GM18505 (cell line): ENCODE results near the gene CCDC60.

Experiments used
- ATAC-seq: cut with Tn5 transposase; IDR thresholded peaks from one replicate; pipeline ENCODE4 v1.9.1; 2021; ENCODE audit not compliant: unreplicated experiment
- POLR2A ChIP-seq: IDR thresholded peaks from 4 replicates; pipeline ENCODE4 v1.6.1; 2011; ENCODE audit warnings: borderline replicate concordance; ENCODE audit not compliant: insufficient read depth, insufficient read length; ENCODE audit errors: extremely low read depth

CCDC60 gene

GRCh38 chr12:119412811-119413794 is 78.6 kb downstream of the CCDC60 start:
- ATAC-seq = no peak

GRCh38 chr12:119415714-119416113 is 81.2 kb downstream of the CCDC60 start:
- TF ChIP-seq POLR2A = no peak
- ATAC-seq = no peak

More at GRCh38 chr12:119412811-119413794, 78.6 kb downstream of the CCDC60 start:
- no peak for TF ChIP-seq POLR2A

DNA sequence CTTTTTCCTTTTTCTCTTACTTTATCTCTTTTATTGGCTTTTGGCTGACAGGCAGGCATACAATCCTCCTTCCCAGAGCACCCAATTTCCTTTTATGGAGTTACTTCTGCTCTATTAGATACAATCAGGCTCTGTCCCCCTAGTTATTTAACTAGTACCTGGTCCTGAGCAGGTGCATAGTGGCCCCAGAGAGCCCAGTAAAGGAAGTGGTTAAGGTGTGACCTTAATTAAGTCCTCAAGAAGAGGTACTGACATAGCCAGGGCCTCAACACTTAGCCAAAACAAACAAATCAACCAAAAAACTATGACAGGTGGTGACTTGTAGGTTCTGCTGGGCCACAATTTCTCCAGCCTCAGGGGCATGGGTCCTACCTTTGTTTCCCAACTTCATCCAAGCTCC is 82.9 kb downstream of the CCDC60 start:
- no peak for ATAC-seq
- TF ChIP-seq POLR2A = no peak

DNA sequence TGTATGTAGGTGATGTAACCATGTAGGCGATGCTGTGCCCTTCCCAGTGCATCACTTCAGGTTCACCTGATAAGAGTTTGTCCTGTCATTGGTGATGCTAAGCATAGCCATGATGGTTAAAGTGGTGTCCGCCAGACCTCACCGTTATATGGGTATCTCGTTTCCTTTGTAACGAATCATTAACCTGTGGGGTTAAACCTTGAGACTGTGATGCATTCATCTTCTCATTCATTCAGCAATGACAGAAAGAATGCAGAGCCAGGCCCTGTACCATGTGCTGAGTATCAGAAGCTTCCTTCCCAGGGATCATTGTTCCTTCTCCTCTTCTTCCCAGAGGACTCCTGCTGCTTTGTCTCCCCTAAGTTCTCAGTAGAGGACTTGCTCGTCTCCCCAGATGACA is 84.9 kb downstream of the CCDC60 start:
- no peak for ATAC-seq
- no peak for TF ChIP-seq POLR2A

GRCh38 chr12:119423285-119423684 is 88.8 kb downstream of the CCDC60 start:
- TF ChIP-seq POLR2A = no peak
- no peak for ATAC-seq

DNA sequence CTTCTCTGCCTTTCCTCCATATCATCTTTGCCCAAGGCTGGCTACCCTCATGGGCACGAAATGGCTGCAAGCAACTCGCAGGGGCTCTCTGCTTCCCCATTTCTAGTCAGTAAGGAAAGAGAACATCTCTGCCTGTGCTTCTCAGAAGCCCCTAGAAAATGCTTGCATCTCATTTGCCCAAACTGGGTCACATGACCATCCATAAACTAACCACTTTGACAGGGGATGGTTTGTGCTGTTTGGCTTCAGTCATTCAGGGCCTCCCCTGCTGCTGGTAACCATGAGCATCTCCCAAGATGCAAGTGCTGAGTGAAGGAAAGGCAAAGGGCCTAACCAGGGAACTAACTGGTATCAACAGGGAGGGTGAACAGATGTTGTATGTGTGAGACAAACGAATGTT is 91.1 kb downstream of the CCDC60 start:
- ATAC-seq = no peak
- no peak for TF ChIP-seq POLR2A

DNA sequence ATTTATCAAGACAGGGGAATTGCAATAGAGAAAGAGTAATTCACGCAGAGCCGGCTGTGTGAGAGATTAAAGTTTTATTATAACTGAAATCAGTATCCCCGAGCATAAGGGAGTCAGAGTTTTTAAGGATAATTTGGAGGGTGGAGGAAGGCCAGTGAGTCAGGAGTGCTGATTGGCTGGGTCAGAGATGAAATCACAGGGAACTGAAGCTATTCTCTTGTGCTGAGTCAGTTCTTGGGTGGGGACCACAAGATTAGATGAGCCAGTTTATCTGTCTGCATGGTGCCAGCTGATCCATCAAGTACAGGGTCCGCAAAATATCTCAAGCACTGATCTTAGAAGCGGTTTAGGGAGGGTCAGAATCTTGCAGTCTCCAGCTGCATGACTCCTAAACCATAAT is 96.6 kb downstream of the CCDC60 start:
- TF ChIP-seq POLR2A = no peak
- no peak for ATAC-seq

- no peak for ATAC-seq
- no peak for TF ChIP-seq POLR2A
These were observed 98.4 kb downstream of the CCDC60 start for GRCh38 chr12:119432949-119433348.

GRCh38 chr12:119440803-119441360 is 106.4 kb downstream of the CCDC60 start:
- ATAC-seq = no peak
- no peak for TF ChIP-seq POLR2A

- ATAC-seq = no peak
These were observed 110.0 kb downstream of the CCDC60 start for GRCh38 chr12:119444462-119445044.

GRCh38 chr12:119446459-119446858 is 111.9 kb downstream of the CCDC60 start:
- no peak for TF ChIP-seq POLR2A

More at GRCh38 chr12:119444462-119445044, 110.0 kb downstream of the CCDC60 start:
- TF ChIP-seq POLR2A = no peak

DNA sequence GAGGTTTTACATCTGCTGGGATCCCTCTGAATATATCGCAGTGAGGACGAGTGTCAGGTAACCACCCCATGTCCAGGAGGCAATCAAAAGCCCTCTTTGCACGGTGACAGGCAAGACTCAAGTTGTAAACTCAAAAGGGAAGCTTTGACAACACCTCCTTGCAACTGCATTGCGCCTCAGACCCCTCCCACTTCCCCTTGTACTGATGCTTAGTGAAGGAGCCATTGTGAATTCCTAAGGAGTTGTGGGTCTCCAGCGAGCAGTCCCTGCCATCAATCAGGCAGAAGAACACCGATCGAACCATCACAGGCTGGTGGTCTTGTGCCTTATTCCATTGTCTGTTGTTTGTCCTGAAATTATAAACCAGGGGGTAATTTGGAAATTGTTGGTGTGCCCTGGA is 112.6 kb downstream of the CCDC60 start:
- no peak for ATAC-seq
- no peak for TF ChIP-seq POLR2A

More at GRCh38 chr12:119446459-119446858, 111.9 kb downstream of the CCDC60 start:
- no peak for ATAC-seq

DNA sequence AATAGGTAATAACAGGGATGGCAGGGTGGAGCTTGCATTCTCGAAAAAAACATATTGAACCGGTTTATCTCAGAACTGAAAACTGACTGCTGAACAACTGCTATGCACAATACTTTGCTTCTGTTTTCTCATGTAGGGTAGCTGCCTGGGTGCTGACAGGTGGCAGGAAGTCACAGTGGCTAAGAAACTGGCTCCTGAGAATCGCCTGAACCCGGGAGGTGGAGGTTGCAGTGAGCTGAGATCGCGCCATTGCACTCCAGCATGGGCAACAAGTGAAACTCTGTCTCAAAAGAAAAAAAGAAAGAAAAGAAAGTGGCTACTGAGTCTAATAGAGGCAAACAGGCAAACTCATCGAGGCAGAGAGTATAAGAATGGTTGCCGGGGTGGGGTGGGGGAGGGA is 113.1 kb downstream of the CCDC60 start:
- no peak for TF ChIP-seq POLR2A

More for the DNA sequence above, 113.1 kb downstream of the CCDC60 start:
- ATAC-seq = no peak
